Right lung (tissue), 5 donors: ENCODE measurements around the gene SORBS2. TPM values are rescaled to one million over a fixed set of nuclear protein-coding genes. Genes with fewer than 3 reads are reported as not detected.

ENCODE experiments used
- DNase-seq, 2 donors: peaks; one replicate each; pipeline ENCODE4 v3.0.0-alpha.2; 2013
- polyA plus RNA-seq, 5 donors: library from polyadenylated mRNA; unstranded; fragments of 120-200 nt; gene quantifications; one replicate each; pipeline versions ENCODE4 v1.2.1 to v1.2.3, GENCODE V29; 2013; ENCODE audit warnings: inconsistent platforms in 1 of 5, low replicate concordance in 1 of 5; ENCODE audit not compliant: insufficient read length in 5 of 5, insufficient read depth in 1 of 5

Gene SORBS2
- polyA plus RNA-seq, 5 donors, result 14.8 to 42.4 (median 34.0) TPM

- no peak for DNase-seq
Observed at GRCh38 chr4:185677637-185678314, 134.2 kb downstream of the SORBS2 start.

- no peak for DNase-seq
Observed at GRCh38 chr4:185672618-185673017, 139.4 kb downstream of the SORBS2 start.

- DNase-seq, result no peak
Observed at GRCh38 chr4:185672151-185672550, 139.8 kb downstream of the SORBS2 start.

GRCh38 chr4:185671496-185671895 is 140.5 kb downstream of the SORBS2 start:
- DNase-seq, result no peak

GRCh38 chr4:185671066-185671465 is 140.9 kb downstream of the SORBS2 start:
- no peak for DNase-seq

DNA sequence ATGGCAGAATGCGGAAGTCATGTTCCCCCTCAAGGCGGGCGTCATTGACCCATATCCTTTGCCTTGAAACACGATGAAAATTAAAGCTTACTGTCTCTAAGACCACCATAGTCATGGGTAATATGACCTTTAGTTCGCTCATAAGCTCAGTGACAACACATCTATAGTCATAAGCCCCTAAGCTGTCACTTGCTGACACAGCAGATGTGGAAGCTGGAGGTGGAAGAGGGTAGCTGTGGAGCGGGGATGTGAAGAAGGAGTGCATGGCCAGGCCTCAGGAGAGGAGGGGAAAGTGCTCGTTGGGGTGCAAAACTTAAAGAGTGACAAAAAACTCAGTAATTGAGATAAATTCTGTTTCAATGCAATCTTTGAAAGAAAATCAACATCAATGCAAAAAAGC is 142.7 kb downstream of the SORBS2 start:
- DNase-seq, result no peak

DNA sequence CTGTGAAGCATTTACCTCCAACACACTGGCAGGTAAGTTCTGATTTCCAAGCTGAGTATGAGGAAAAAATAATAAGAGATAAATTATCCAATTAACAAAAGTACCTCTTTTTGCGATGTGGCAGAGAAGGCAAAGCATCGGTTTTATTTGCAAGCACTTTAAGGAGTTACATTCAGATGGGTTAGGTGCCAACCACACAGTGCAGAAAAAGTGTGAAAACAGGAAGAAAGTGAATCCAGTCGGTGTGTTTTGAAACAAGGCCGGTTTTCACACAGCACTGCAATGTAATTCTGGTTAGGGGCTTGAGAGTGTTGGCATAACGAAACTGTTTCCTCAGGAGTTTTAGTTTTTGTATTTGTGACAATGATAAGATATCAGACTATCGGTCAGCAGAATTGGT is 145.8 kb downstream of the SORBS2 start:
- DNase-seq, result no peak

DNA sequence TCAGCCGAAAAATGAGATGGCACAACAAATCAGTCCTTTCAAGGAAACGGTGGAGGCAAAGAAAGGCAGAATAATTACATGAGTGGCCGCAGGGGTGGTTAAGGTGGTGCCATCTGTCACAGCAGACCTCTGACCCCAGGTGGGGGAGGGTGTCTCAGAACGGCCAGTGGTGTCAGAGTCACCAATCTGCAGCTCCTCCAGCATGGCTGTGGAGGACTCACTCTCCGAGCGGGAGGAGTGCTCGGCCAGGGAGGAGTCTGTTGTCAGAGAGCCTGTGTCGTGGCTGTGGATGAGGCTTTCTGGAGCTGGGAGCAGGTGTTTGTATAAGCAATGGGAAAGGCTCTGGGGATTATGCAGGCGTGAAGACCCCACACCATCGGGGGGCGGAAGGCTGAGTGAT is 146.3 kb downstream of the SORBS2 start:
- no peak for DNase-seq

- no peak for DNase-seq
Observed at GRCh38 chr4:185664481-185664880, 147.5 kb downstream of the SORBS2 start.

- DNase-seq, result no peak
Observed at GRCh38 chr4:185662030-185662778, 149.8 kb downstream of the SORBS2 start.

DNA sequence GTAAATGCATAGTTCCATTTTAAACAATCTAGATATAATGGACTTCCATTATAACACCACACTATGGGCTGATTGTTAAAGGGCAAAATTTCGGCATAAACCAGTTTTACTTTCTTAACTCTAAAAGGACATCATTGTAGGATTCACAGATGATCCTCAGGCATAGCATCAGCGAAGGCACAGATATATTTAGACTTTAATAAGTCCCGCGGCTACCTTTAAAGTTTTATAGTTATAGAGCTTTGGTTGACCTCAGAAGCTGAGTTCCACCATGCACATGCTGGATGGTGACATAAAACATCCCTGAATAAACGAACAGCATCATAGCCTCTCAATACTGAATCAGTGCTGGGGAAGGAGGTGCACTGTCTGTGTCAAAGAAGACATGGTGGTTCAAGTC is 151.7 kb downstream of the SORBS2 start:
- no peak for DNase-seq

- DNase-seq, result no peak
Observed at GRCh38 chr4:185657699-185658098, 154.3 kb downstream of the SORBS2 start.

DNA sequence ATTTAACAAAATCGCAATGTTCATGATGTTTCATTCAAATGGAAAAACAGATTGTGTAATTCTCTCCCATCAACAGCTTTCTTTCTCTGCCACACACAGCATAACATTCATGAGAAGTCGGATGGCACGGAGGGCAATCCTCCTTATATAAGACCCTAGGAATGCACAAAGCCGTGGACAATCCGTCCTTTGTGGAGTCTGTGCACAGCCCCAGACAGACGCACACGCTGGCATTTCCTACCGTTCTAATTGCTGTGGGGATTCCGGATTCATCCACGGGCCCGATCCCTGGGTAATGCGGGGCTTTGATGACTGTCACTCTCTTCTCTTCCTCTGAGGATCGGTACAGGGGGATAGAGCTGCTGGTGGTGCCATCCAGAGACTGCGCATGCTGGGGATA is 154.8 kb downstream of the SORBS2 start:
- no peak for DNase-seq

- DNase-seq, result peak in 1 of 2 donors; percentile 59
Observed at GRCh38 chr4:185656467-185656931, 155.5 kb downstream of the SORBS2 start.

GRCh38 chr4:185654965-185655554 is 156.9 kb downstream of the SORBS2 start:
- no peak for DNase-seq

DNA sequence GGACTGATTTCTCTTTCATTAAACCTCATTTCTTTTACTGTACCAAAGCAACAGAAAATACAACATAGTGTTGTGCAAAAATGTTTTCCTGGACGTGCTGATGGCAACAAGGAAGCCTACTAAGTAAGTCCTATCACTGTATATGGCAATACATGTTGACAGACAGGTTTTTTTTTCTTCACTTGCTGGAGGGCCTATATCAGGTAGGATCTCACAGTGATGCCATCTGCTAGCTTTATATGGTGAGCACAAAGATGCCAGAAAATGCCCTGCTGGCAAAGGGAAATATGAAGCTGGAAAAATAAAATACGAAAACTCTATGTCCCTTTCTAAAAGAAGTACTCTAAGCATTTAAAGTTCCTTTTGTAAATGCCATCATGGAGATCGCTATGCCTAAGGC is 157.7 kb downstream of the SORBS2 start:
- DNase-seq, result no peak

DNA sequence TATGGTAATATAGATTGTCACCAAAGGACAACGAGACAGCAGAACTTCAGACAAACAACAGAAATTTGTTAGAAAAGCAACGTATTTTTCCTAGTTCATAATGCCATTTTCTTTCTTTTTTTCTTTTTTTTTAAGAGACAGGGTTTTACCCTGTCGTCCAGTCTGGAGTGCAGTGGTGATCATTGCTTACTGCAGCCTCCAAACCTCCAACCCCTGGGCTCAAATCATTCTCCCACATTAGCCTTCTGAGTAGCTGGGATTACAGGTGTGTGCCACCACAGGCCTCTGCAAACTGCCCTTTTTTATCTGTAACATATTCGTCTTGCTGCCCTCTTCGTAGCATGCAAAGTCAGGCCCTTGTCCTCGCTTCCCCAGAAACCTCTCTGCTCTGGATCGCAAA is 160.1 kb downstream of the SORBS2 start:
- no peak for DNase-seq

DNA sequence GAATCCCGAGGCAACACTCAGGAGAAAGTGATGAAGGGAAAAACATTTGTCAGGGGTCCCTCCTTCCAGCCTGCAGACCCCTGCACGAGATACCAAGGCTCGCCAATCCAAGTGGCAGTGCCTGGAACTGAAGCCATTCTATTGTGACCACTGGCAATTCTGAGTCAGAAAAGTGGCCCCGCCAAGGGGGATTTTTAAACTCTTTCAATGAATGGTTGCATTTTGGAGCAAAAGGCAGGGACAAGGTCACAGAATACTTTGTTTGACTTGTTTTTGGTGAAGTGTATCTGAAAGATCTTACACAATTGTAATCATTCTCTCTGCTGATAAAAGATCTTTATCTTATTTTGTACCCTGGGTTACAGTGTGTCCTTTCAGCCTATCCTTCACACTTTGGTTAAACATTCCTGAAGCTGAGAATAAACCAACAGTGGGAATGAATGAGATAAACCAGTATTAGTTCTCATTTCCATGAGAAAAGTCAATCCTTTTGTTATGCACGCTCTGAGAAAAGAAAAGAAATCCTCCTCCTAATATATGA is 160.8 kb downstream of the SORBS2 start:
- DNase-seq, result no peak

GRCh38 chr4:185648631-185649030 is 163.4 kb downstream of the SORBS2 start:
- DNase-seq, result no peak

GRCh38 chr4:185645403-185645802 is 166.6 kb downstream of the SORBS2 start:
- no peak for DNase-seq

DNA sequence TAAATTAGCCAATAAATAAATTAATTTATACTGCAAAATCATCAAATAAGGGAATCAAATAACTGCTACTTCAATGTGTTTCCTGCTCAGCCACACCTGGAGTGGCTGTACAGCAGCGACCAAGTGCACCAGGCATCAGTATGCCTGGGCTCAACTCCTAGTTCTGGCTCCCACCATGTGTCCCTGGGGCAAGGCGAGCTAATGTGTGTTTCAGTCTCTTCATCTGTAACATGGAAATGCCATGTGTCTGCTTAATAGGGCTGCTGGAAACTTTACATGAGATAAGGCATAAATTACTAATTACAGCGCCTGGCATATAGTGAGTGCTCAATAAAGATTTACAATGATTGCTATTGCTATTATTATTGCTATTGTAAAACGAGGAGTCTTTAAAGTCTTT is 167.6 kb downstream of the SORBS2 start:
- DNase-seq, result no peak

GRCh38 chr4:185642907-185643306 is 169.1 kb downstream of the SORBS2 start:
- DNase-seq, result no peak
